Measurements from ENCODE around the gene CCDC9B.

CCDC9B gene

DNA sequence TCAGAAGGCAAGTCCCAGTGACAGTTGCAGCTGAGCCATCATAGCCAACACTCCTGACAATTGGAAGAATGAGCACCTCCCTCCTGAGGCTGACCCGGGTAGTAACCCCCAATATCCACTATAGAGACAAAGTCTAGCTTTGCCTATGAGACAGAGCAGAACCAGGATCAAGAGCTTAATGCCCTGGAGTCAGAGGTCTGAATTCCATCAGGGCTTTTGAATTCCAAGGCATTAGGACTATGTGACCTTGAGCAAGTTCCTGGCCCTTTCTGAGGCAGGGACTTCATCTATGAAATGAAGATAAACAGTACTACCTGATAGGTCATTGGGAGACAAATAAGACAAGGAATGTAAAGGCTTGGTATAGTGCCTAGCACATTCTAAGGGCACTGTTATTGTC, 20.3 kb downstream of the CCDC9B start:
- Histone ChIP-seq H3K4me1 (ENCODE audit: control insufficient read depth, insufficient read depth, low read length) (peaks cover 12% of the 10 kb centered on the region), H3K4me3 (ENCODE audit: low read depth, low read length) (no peak overlapping the region), H3K9me3 (ENCODE audit: control insufficient read depth, insufficient read depth, low read length) (no peaks in the 10 kb centered on the region), H3K9ac (ENCODE audit: low read depth, low read length) (no peak overlapping the region), H3K36me3 (ENCODE audit: control insufficient read depth, insufficient read depth, low read length) (no peaks in the 10 kb centered on the region), H3K27me3 (ENCODE audit: control insufficient read depth, insufficient read depth, low read length) (peaks cover 22% of the 10 kb centered on the region)

DNA sequence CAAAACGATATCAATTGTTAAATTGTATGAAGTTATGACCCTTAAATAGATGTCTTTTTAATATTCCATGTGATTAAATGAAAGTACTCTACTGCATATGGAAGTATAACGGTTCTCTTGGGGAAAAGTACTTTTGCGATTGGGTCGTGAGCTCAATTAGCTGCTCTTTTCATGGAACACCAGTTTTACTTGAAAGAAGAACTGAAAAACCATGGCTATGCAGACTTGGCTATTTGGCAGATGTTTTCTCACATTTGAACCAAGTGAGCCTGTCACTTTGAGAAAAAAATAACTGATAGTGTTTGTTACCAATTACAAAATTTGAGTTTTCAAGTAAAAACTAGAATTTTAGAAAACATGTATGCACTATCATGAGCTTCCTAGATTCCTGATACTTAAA, 23.2 kb downstream of the CCDC9B start:
- Histone ChIP-seq H3K4me1 (ENCODE audit: control insufficient read depth, insufficient read depth, low read length) (peaks cover 7% of the 10 kb centered on the region), H3K9me3 (ENCODE audit: control insufficient read depth, insufficient read depth, low read length) (no peaks in the 10 kb centered on the region), H3K4me3 (ENCODE audit: low read depth, low read length) (no peak overlapping the region), H3K27me3 (ENCODE audit: control insufficient read depth, insufficient read depth, low read length) (peaks cover 17% of the 10 kb centered on the region), H3K36me3 (ENCODE audit: control insufficient read depth, insufficient read depth, low read length) (no peaks in the 10 kb centered on the region), H3K9ac (ENCODE audit: low read depth, low read length) (no peak overlapping the region)

DNA sequence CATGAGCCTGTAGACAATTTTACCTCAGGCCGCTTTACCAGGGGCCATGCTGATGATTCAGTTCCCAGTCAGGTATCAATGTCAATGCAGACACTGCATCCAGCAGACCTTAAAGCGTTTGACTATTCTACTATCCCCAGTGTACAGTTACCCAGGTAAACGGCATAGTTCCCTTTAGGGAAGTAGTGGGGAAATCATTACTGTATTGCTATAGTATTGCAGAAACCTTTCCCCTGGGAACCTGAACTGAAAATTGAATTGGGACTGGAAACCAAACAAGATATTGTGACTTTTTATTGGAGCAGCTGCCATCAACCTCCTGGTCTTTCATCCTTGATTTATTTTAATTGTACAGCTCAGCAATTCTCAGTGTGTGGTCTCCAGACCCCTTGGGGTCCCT, 23.8 kb downstream of the CCDC9B start:
- H3K27me3 ChIP-seq (ENCODE audit: control insufficient read depth, insufficient read depth, low read length), result peaks cover 10% of the 10 kb centered on the region
- no peaks in the 10 kb centered on the region for H3K36me3 ChIP-seq (ENCODE audit: control insufficient read depth, insufficient read depth, low read length)
- H3K4me1 ChIP-seq (ENCODE audit: control insufficient read depth, insufficient read depth, low read length), result peaks cover 4% of the 10 kb centered on the region
- H3K4me3 ChIP-seq (ENCODE audit: low read depth, low read length), result no peak overlapping the region
- H3K9ac ChIP-seq (ENCODE audit: low read depth, low read length), result no peak overlapping the region
- no peaks in the 10 kb centered on the region for H3K9me3 ChIP-seq (ENCODE audit: control insufficient read depth, insufficient read depth, low read length)

DNA sequence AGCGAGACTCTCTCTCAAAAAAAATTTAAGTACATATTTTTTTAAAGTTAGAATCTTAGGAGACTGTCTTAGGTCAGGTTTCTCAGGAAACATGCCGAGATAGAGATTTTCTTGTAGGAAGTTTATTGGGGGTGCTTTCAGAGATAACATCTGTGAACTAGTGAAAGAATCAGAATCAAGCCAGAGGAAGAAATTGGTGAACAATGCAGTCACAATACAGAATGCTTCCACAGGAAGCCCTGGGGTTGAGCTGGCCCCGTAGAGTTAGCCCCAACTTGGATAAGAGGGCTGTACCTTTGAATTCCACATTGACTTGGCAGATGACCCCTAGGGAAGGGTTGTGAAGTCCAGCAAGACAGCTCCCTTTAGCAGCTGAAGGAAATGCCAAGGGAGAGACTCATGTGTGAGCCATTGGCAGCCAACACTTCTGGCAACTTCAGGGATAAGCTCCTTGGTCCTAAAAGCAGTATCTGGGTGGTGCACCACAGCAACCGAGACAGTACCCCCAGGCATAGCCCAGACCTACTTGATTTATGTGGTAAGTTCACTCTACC, 25.9 kb downstream of the CCDC9B start:
- H3K9ac ChIP-seq (ENCODE audit: low read depth, low read length), result no peak overlapping the region
- no peak overlapping the region for H3K4me3 ChIP-seq (ENCODE audit: low read depth, low read length)
- H3K27me3 ChIP-seq (ENCODE audit: control insufficient read depth, insufficient read depth, low read length), result peaks cover 21% of the 10 kb centered on the region
- no peaks in the 10 kb centered on the region for H3K9me3 ChIP-seq (ENCODE audit: control insufficient read depth, insufficient read depth, low read length)
- H3K36me3 ChIP-seq (ENCODE audit: control insufficient read depth, insufficient read depth, low read length), result no peaks in the 10 kb centered on the region
- H3K4me1 ChIP-seq (ENCODE audit: control insufficient read depth, insufficient read depth, low read length), result peaks cover 4% of the 10 kb centered on the region

DNA sequence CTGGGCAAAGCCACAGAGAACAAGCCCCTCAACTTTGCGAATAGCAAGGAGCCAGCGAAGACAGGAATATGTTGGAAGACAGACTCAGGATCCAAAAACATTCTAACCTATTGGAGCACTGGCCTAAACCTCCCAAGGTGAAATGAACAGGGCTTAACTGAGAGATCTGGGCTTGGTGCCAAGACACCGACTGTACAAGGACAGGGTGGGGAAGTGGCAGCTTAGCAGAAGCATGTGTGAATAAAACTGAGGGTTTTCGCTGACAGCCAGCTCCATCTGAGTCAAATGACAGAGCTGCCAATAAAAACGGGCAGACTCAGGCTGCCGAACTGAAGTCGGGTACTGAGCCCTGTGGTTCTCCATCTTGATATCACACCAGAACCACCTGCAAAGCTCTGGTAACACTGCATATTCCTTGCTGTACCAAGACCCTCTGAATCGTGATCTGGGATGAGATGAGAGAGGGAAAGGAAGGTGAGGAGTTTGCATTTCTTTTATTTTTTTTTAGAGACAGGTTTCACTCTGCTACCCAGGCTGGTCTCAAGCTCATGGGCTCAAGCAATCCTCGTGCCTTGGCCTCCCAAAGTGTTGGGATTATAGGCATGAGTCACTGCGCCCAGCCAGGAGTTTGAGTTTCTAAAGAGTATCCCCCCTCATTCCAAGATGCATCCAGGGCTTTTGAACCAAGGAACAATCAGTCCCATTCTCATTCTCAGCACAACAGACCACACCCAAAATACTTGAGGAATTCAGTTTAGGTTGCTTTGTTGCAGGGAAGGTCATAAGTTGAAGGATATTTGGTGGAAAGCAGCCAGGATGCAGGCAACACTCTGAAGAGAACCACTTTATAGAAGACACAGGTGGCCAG, 27.0 kb downstream of the CCDC9B start:
- H3K9ac ChIP-seq (ENCODE audit: low read depth, low read length), result no peak overlapping the region
- H3K27me3 ChIP-seq (ENCODE audit: control insufficient read depth, insufficient read depth, low read length), result peaks cover 24% of the 10 kb centered on the region
- no peaks in the 10 kb centered on the region for H3K36me3 ChIP-seq (ENCODE audit: control insufficient read depth, insufficient read depth, low read length)
- H3K4me3 ChIP-seq (ENCODE audit: low read depth, low read length), result no peak overlapping the region
- peaks cover 10% of the 10 kb centered on the region for H3K4me1 ChIP-seq (ENCODE audit: control insufficient read depth, insufficient read depth, low read length)
- H3K9me3 ChIP-seq (ENCODE audit: control insufficient read depth, insufficient read depth, low read length), result no peaks in the 10 kb centered on the region

DNA sequence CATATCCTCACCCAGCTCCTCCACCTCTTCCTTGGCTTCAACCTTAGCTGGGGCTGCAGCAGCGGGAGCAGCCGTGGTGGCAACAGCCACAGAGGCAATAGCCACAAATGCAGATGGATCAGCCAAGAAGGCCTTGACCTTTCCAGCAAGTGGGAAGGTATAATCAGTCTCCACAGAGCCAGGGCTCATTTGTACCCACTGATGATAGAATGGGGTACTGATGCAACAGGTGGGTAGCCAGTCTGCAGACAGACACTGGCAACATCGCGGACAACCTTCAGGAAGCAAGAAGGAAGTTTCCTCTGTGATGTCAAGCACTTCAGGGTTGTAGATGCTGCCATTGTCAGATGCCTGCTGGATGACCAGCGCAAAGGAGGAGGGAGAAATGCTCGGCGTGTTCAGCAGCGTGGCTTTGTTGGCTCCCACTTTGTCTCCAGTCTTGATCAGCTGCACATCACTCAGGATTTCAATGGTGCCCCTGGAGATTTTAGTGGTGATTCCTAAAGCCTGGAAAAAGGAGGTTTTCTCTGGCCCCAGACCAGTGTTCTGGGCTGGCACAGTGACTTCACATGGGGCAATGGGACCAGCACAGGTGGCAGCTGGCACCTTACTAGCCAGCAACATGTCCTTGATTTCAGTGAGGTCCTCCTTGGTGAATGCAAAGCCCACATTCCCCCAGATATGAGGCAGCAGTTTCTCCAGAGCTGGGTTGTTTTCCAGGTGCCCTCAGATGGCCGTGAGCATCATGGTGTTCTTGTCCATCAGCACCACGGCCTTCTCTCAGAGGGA, 28.2 kb downstream of the CCDC9B start:
- Histone ChIP-seq H3K4me1 (ENCODE audit: control insufficient read depth, insufficient read depth, low read length) (peaks cover 13% of the 10 kb centered on the region), H3K4me3 (ENCODE audit: low read depth, low read length) (no peak overlapping the region), H3K27me3 (ENCODE audit: control insufficient read depth, insufficient read depth, low read length) (peaks cover 24% of the 10 kb centered on the region), H3K9me3 (ENCODE audit: control insufficient read depth, insufficient read depth, low read length) (no peaks in the 10 kb centered on the region), H3K9ac (ENCODE audit: low read depth, low read length) (no peak overlapping the region), H3K36me3 (ENCODE audit: control insufficient read depth, insufficient read depth, low read length) (no peaks in the 10 kb centered on the region)

DNA sequence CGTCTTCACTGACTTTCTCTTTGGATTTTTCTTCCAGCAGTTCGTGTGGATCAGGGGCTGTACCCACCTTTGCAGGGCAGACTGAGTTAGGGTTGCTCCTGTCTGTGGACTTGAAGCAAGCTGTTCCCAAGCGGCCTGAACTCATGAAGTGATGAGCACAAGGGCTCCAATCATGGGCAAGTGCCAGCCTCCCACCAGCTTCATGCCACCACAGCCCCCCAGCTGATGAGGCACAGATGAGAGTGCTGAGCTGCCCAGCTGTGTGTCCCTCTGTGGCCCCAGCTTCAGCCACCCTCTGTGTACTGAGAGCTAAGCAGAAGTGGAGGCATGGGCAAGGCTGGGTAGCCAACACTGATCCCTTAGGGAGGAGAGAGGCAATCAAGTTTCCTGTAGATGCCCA, 29.7 kb downstream of the CCDC9B start:
- Histone ChIP-seq H3K27me3 (ENCODE audit: control insufficient read depth, insufficient read depth, low read length) (peaks cover 22% of the 10 kb centered on the region), H3K9ac (ENCODE audit: low read depth, low read length) (no peak overlapping the region), H3K4me1 (ENCODE audit: control insufficient read depth, insufficient read depth, low read length) (peaks cover 20% of the 10 kb centered on the region)

DNA sequence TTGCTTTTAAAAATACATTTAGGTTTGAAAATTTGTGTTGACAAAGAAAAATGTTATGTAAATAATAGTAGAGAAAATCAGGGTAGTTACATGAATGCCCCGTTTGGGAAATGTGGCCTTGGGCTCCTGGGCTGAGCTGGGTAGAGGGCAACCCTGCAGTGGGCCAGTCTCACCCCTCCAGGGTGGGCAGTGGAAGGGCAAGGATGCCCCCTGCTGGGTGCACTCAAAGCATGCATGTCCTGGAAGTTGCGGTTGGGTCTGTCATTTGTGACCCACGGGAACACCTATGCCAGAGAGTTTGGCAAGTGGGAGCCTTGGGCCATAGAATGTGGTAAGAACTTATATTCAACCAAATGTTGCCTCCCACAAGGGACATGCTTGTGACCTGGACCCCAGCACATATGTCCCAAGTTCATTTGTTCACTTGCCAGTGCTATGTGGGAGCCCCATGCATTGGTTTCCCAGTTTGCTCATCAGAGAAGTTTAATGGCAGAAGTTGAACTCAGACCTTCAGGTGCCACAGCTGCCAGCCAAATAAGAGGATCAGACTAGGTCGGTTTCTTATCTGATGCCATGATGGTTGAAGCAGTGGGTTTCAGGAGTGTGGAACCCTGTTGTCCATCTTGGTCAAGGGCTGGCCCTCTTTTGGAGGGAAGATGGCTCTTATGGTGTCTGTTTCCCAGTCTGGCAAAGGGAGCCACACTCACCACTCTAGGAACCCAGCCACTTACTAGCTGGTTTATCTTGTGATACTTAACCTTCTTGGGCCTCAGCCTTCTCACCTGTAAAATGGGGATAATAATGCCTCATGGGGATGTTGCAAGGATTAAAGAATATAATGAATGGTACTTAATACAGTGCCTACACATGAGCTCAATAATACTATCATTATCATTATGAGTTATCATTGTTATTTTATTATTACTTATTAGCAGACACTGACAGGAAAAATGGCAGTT, 30.5 kb downstream of the CCDC9B start:
- Histone ChIP-seq H3K4me1 (ENCODE audit: control insufficient read depth, insufficient read depth, low read length) (peaks cover 20% of the 10 kb centered on the region), H3K9me3 (ENCODE audit: control insufficient read depth, insufficient read depth, low read length) (no peaks in the 10 kb centered on the region), H3K4me3 (ENCODE audit: low read depth, low read length) (no peak overlapping the region), H3K36me3 (ENCODE audit: control insufficient read depth, insufficient read depth, low read length) (no peaks in the 10 kb centered on the region), H3K9ac (ENCODE audit: low read depth, low read length) (no peak overlapping the region), H3K27me3 (ENCODE audit: control insufficient read depth, insufficient read depth, low read length) (peaks cover 22% of the 10 kb centered on the region)

More for the DNA sequence above, 29.7 kb downstream of the CCDC9B start:
- Histone ChIP-seq H3K9me3 (ENCODE audit: control insufficient read depth, insufficient read depth, low read length) (no peaks in the 10 kb centered on the region), H3K4me3 (ENCODE audit: low read depth, low read length) (no peak overlapping the region), H3K36me3 (ENCODE audit: control insufficient read depth, insufficient read depth, low read length) (no peaks in the 10 kb centered on the region)

DNA sequence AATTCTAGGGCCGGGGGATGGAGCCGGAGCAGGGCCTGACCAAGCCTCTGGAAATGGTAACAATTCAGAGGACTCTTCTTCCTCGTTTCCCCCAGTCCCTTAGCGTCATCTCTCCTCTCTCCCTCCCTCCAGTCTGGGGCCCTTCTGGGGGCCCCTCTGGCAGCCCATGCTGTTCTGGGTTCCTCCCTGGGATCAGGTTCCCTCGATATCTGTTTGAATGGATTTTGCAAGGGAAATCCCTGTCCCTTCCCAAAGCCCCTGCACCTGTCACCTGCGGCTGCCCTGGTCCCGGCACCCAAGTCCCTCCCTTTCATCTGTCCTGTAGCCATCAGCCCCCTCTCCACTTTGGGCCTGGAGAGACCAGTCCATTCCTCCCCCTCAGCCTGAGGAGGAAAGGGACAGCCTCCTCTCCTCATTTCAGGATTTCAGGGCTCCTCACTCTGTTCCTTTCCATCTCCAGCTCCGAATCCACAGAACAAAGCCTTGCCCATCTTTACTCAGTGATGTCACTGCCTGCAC, 31.3 kb downstream of the CCDC9B start:
- H3K36me3 ChIP-seq (ENCODE audit: control insufficient read depth, insufficient read depth, low read length), result no peaks in the 10 kb centered on the region
- H3K4me1 ChIP-seq (ENCODE audit: control insufficient read depth, insufficient read depth, low read length), result peaks cover 20% of the 10 kb centered on the region
- peaks cover 17% of the 10 kb centered on the region for H3K27me3 ChIP-seq (ENCODE audit: control insufficient read depth, insufficient read depth, low read length)
- H3K4me3 ChIP-seq (ENCODE audit: low read depth, low read length), result no peak overlapping the region
- H3K9ac ChIP-seq (ENCODE audit: low read depth, low read length), result no peak overlapping the region
- no peaks in the 10 kb centered on the region for H3K9me3 ChIP-seq (ENCODE audit: control insufficient read depth, insufficient read depth, low read length)

DNA sequence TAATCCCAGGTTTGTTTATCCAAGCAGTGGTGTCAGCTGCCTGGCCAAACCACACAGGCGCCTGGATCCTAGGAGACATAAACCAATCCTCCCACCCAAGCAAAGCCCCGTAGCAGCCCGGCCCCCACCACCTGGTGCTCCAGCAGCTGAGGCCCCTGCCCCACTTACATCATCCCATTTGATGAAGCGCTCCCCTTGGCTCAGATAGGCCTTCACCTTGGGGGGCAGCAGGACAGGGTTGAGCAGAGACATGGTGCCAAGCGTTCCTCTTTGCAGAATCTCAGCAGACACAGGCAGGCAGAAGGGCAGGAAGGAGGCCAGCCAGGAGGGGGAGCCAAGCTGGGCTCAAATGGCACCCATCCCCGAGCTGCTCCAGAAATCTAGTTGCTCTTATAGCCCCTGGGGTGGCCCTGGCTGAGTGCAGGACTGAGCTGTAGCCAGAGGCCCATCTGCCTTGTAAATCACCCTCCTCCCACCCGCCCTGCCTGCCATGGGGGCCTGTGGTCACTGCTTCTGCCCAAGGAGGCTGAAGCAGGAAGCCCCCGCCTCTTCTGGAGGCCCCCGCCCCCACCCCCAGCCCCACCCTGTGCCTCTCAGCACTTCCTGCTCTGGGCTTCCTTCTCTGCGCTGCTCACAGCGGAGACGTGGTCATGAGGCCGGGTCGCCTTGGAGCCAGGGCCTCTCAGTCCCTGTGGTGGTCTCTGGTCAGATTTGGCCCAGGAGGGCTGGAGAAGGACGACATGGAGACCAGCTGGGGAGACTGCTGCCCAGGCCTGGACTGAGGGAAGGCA, 33.1 kb downstream of the CCDC9B start, which contains the start of gene PLCB2:
Gene PLCB2, minus strand, starts transcription at position 515 of the 791 bp plus-strand sequence. Its CDS starts 263 bp downstream, at position 252.
- Histone ChIP-seq H3K27me3 (ENCODE audit: control insufficient read depth, insufficient read depth, low read length) (peaks cover 19% of the 10 kb centered on the region), H3K36me3 (ENCODE audit: control insufficient read depth, insufficient read depth, low read length) (no peaks in the 10 kb centered on the region), H3K4me1 (ENCODE audit: control insufficient read depth, insufficient read depth, low read length) (peaks cover 17% of the 10 kb centered on the region), H3K4me3 (ENCODE audit: low read depth, low read length) (peak within 1 kb of the TSS; percentile 37), H3K9me3 (ENCODE audit: control insufficient read depth, insufficient read depth, low read length) (no peaks in the 10 kb centered on the region), H3K9ac (ENCODE audit: low read depth, low read length) (no peak within 1 kb of the TSS)
